Measurements from ENCODE around the gene ZSCAN29.

The ZSCAN29 gene

DNA sequence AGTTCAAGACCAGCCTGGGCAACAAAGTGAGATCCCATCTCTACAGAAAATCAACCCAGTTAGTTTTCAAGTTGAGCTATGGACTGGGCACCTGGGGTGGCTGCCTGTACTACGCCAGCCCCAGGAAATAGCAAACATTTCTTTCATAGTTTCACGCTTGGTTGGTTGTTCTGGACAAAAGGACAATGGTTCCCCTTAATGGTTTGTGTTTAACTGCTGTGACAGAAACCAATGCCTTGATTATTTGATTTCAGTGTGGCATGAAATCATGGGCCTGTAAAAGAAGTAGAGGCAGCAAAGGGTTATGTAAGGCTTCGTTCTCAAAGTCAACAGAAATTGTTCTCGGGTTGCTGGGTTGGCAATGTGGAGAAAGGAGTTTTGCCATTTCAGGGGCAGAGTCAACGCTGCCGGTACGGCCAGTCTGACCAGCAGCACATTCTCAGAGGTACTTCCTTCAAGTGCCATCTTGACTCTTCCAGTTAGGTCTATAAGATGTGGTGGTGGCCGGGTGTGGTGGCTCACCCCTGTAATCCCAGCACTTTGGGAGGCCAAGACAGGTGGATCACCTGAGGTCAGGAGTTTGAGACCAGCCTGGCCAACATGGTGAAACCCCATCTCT lies 53.2 kb downstream of the ZSCAN29 start:
- H3K9me3 ChIP-seq (ENCODE audit: low read length) = no peaks in the 10 kb centered on the region
- no peaks in the 10 kb centered on the region for H3F3A ChIP-seq (ENCODE audit: insufficient read depth, low read length)
- no peaks in the 10 kb centered on the region for H4K20me1 ChIP-seq (ENCODE audit: insufficient read depth, low read length)
- H3K4me3 ChIP-seq (ENCODE audit: low read depth, low read length, poor library complexity, severe bottlenecking) = no peak overlapping the region
- no peak for TF ChIP-seq EZH2 (IDR thresholded peaks at IDR 0.05; ENCODE audit: borderline replicate concordance, low read length)
- TF ChIP-seq, protein P1, sequence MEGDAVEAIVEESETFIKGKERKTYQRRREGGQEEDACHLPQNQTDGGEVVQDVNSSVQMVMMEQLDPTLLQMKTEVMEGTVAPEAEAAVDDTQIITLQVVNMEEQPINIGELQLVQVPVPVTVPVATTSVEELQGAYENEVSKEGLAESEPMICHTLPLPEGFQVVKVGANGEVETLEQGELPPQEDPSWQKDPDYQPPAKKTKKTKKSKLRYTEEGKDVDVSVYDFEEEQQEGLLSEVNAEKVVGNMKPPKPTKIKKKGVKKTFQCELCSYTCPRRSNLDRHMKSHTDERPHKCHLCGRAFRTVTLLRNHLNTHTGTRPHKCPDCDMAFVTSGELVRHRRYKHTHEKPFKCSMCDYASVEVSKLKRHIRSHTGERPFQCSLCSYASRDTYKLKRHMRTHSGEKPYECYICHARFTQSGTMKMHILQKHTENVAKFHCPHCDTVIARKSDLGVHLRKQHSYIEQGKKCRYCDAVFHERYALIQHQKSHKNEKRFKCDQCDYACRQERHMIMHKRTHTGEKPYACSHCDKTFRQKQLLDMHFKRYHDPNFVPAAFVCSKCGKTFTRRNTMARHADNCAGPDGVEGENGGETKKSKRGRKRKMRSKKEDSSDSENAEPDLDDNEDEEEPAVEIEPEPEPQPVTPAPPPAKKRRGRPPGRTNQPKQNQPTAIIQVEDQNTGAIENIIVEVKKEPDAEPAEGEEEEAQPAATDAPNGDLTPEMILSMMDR (IDR thresholded peaks at IDR 0.05; ENCODE audit: low read length) = no peak
- no peaks in the 10 kb centered on the region for H3K4me1 ChIP-seq (ENCODE audit: insufficient read depth, low read length, severe bottlenecking)
- H3K36me3 ChIP-seq (ENCODE audit: insufficient read depth, low read length) = no peaks in the 10 kb centered on the region
- H3K9me2 ChIP-seq (ENCODE audit: low read depth, low read length) = no peaks in the 10 kb centered on the region
- no peaks in the 10 kb centered on the region for H3K27me3 ChIP-seq (ENCODE audit: insufficient read depth, low read length)
- H2AFZ ChIP-seq (ENCODE audit: low read length) = no peak overlapping the region
- H3K9ac ChIP-seq (ENCODE audit: low read length) = no peak overlapping the region
- H3K79me2 ChIP-seq (ENCODE audit: insufficient read depth, low read length) = no peaks in the 10 kb centered on the region
- H3K27ac ChIP-seq (ENCODE audit: low read depth, low read length, poor library complexity, severe bottlenecking) = no peak overlapping the region
- H3K4me2 ChIP-seq (ENCODE audit: low read length) = no peak overlapping the region

DNA sequence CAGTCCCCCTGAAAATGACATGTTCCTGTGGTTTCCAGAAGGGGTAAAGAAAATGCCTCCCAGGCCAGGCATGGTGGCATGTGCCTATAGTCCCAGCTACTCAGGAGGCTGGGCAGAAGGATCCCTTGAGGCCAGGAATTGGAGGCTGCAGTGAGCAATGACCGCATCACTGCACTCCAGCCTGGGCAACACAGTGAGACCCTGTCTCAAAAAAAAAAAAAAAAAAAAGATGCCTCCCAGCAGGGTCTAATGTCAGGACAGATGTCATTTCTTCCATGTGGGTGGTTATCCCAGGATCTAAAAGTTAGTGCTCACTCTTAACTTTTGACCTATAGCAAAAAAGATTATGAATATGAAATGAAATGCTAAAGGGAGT lies 53.9 kb downstream of the ZSCAN29 start:
- Histone ChIP-seq H3K4me1 (ENCODE audit: insufficient read depth, low read length, severe bottlenecking) (no peaks in the 10 kb centered on the region), H2AFZ (ENCODE audit: low read length) (no peak overlapping the region), H4K20me1 (ENCODE audit: insufficient read depth, low read length) (no peaks in the 10 kb centered on the region), H3K4me3 (ENCODE audit: low read depth, low read length, poor library complexity, severe bottlenecking) (no peak overlapping the region), H3K4me2 (ENCODE audit: low read length) (no peak overlapping the region), H3K9me2 (ENCODE audit: low read depth, low read length) (no peaks in the 10 kb centered on the region), H3F3A (ENCODE audit: insufficient read depth, low read length) (no peaks in the 10 kb centered on the region), H3K27me3 (ENCODE audit: insufficient read depth, low read length) (no peaks in the 10 kb centered on the region), H3K9me3 (ENCODE audit: low read length) (no peaks in the 10 kb centered on the region), H3K79me2 (ENCODE audit: insufficient read depth, low read length) (no peaks in the 10 kb centered on the region), H3K9ac (ENCODE audit: low read length) (no peak overlapping the region), H3K36me3 (ENCODE audit: insufficient read depth, low read length) (no peaks in the 10 kb centered on the region), H3K27ac (ENCODE audit: low read depth, low read length, poor library complexity, severe bottlenecking) (no peak overlapping the region)
- no peak for TF ChIP-seq EZH2 (IDR thresholded peaks at IDR 0.05; ENCODE audit: borderline replicate concordance, low read length)
- TF ChIP-seq, protein P1 (IDR thresholded peaks at IDR 0.05; ENCODE audit: low read length) = no peak

DNA sequence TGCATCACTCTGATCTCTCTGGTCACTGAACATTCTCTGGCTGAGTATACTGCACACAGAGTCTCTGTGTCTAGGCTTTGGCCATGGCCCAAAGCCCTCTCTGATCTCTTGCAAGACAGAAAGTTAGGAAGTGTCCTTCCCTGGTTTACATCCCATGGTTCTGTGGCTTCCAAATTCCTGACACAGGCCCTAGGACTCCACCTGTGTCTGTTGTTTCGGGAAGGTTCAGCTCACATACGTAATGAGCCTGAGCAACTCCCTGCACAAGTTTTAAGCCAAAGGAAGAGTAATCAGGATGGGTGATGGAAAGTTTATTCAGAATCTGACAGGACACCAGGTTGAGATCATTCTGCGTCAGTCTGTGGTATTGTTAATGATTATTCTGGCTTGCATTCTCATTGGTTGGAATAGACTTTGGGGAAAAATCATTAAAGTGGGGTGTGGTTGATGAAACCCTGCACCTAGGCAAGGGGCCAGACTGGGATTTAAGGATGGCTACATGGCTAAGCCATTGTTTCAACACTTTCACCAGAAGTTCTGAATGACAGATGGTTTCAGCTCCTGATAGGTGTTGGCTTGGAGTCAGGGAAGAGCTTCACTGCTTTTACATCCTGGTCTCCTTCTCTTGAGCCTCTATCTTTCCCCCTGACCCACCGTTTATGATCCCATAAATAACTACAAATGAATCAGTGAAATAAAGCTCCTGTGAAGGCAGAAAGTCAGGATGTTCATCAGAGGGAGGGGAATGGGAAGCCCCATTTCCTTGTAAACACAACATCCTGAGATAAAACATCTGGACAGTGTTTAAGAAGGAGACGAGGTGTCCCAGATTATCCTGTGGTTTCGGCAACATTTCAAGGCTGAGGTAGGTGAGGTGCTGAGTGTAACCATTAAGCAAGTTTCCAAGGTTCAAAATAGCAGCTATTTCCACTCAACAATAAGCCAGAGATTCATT lies 54.5 kb downstream of the ZSCAN29 start:
- Histone ChIP-seq H3K4me2 (ENCODE audit: low read length) (no peak overlapping the region), H3K9ac (ENCODE audit: low read length) (no peak overlapping the region), H3K27me3 (ENCODE audit: insufficient read depth, low read length) (no peaks in the 10 kb centered on the region), H3F3A (ENCODE audit: insufficient read depth, low read length) (no peaks in the 10 kb centered on the region), H4K20me1 (ENCODE audit: insufficient read depth, low read length) (no peaks in the 10 kb centered on the region), H3K4me1 (ENCODE audit: insufficient read depth, low read length, severe bottlenecking) (no peaks in the 10 kb centered on the region), H3K79me2 (ENCODE audit: insufficient read depth, low read length) (no peaks in the 10 kb centered on the region), H3K36me3 (ENCODE audit: insufficient read depth, low read length) (no peaks in the 10 kb centered on the region), H3K9me3 (ENCODE audit: low read length) (no peaks in the 10 kb centered on the region), H3K4me3 (ENCODE audit: low read depth, low read length, poor library complexity, severe bottlenecking) (no peak overlapping the region), H3K27ac (ENCODE audit: low read depth, low read length, poor library complexity, severe bottlenecking) (no peak overlapping the region), H3K9me2 (ENCODE audit: low read depth, low read length) (no peaks in the 10 kb centered on the region), H2AFZ (ENCODE audit: low read length) (no peak overlapping the region)
- no peak for TF ChIP-seq EZH2 (IDR thresholded peaks at IDR 0.05; ENCODE audit: borderline replicate concordance, low read length)
